GM04503 (cell line): ENCODE measurements around the gene PGA3.
"Not testable (repeated sequence)": the region's sequence is repeated elsewhere in the genome, so short reads cannot be mapped to it uniquely, and the experiment has no call there.

Source experiments
- DNase-seq: peaks from one replicate; pipeline ENCODE4 v3.0.0-alpha.2; 2012; ENCODE audit warnings: low read depth

Gene PGA3

GRCh38 chr11:61210629-61211028 is 7.3 kb downstream of the PGA3 start:
- not testable (repeated sequence) for DNase-seq

- not testable (repeated sequence) for DNase-seq
Measured at GRCh38 chr11:61211327-61211952, 8.1 kb downstream of the PGA3 start.

- DNase-seq, result not testable (repeated sequence)
Measured at GRCh38 chr11:61212202-61212601, 8.9 kb downstream of the PGA3 start.

- not testable (repeated sequence) for DNase-seq
Measured at GRCh38 chr11:61213711-61214324, 10.5 kb downstream of the PGA3 start.

- not testable (repeated sequence) for DNase-seq
Measured at GRCh38 chr11:61218306-61218705, 15.0 kb downstream of the PGA3 start.

- DNase-seq, result not testable (repeated sequence)
Measured at GRCh38 chr11:61219016-61219415, 15.7 kb downstream of the PGA3 start.

GRCh38 chr11:61222047-61222446 is 18.7 kb downstream of the PGA3 start, which contains the start of gene PGA4:
Gene PGA4 (plus strand): TSS chr11:61222347. CDS start chr11:61222401, 54 bp downstream.
- not testable (repeated sequence) for DNase-seq

GRCh38 chr11:61222692-61223091 is 19.4 kb downstream of the PGA3 start:
- not testable (repeated sequence) for DNase-seq

- DNase-seq, result not testable (repeated sequence)
Measured at GRCh38 chr11:61226457-61227137, 23.3 kb downstream of the PGA3 start.

GRCh38 chr11:61229458-61229857 is 26.1 kb downstream of the PGA3 start:
- not testable (repeated sequence) for DNase-seq

GRCh38 chr11:61231033-61231432 is 27.7 kb downstream of the PGA3 start:
- DNase-seq, result not testable (repeated sequence)

GRCh38 chr11:61231585-61231984 is 28.3 kb downstream of the PGA3 start:
- not testable (repeated sequence) for DNase-seq

GRCh38 chr11:61232548-61233145 is 29.3 kb downstream of the PGA3 start:
- not testable (repeated sequence) for DNase-seq

GRCh38 chr11:61237130-61237529 is 33.8 kb downstream of the PGA3 start:
- DNase-seq, result not testable (repeated sequence)

GRCh38 chr11:61240288-61240687 is 37.0 kb downstream of the PGA3 start:
- not testable (repeated sequence) for DNase-seq

GRCh38 chr11:61240875-61241274 is 37.6 kb downstream of the PGA3 start, which contains the start of gene PGA5:
Gene PGA5 (plus strand): TSS chr11:61241175. CDS start chr11:61241227, 52 bp downstream.
- not testable (repeated sequence) for DNase-seq

GRCh38 chr11:61241526-61241925 is 38.2 kb downstream of the PGA3 start:
- DNase-seq, result not testable (repeated sequence)

GRCh38 chr11:61245284-61245964 is 42.1 kb downstream of the PGA3 start:
- DNase-seq, result not testable (repeated sequence)

- not testable (repeated sequence) for DNase-seq
Measured at GRCh38 chr11:61248071-61248470, 44.8 kb downstream of the PGA3 start.

- not testable (repeated sequence) for DNase-seq
Measured at GRCh38 chr11:61249201-61249600, 45.9 kb downstream of the PGA3 start.
